PC-9 (cell line): ENCODE data around the gene UVRAG. TPM values are rescaled to one million over a fixed set of nuclear protein-coding genes. Genes with fewer than 3 reads are reported as not detected.

Experiments
- BruUV-seq: library from RNA; stranded (reverse); fragments of 400-500 nt; replicated peaks from 2 replicates; lab custom pipeline; 2021; lab: Mats Ljungman, UMichigan
- CTCF ChIA-PET: fragments of 300-600 bp; sonication (Branson Sonifier 250); formaldehyde crosslinking; loops from one replicate; lab custom pipeline; 2022; ENCODE audit warnings: antibody characterized with exemption; lab: Charles Lee
- POLR2A ChIA-PET: fragments of 300-600 bp; sonication (Branson Sonifier 250); formaldehyde crosslinking; loops from one replicate; lab custom pipeline; 2022; ENCODE audit warnings: antibody characterized with exemption; ENCODE audit not compliant: unreplicated experiment; lab: Charles Lee
- DNase-seq, 2 experiments: peaks; one replicate each; pipeline versions ENCODE4 v3.0.0 to v3.0.0-alpha.2; 2015 to 2022; ENCODE audit warnings: mixed read lengths in 1 of 2
- H2AFZ ChIP-seq: fragments of 200-600 bp; sonication (generic); 2 replicates; pipeline ENCODE4 v1.8.1; 2017; ENCODE audit warnings: antibody characterized with exemption
- H3F3A ChIP-seq: fragments of 200-600 bp; sonication (generic); 2 replicates; pipeline ENCODE4 v1.8.1; 2017; ENCODE audit warnings: antibody characterized with exemption, mild to moderate bottlenecking, low read depth; ENCODE audit not compliant: insufficient read depth
- H3K27ac ChIP-seq: fragments of 200-600 bp; sonication (generic); 2 replicates; pipeline ENCODE4 v1.6.1; 2016; ENCODE audit warnings: mixed run types
- H3K27me3 ChIP-seq: fragments of 200-600 bp; sonication (generic); 2 replicates; pipeline ENCODE4 v1.6.1; 2016; ENCODE audit warnings: low read depth, mixed run types; ENCODE audit not compliant: insufficient read depth
- H3K36me3 ChIP-seq: fragments of 200-600 bp; sonication (generic); 2 replicates; pipeline ENCODE4 v1.6.1; 2016; ENCODE audit warnings: low read depth, mixed run types
- H3K4me1 ChIP-seq: fragments of 200-600 bp; sonication (generic); replicated peaks from 2 replicates; pipeline ENCODE4 v1.6.1; 2016; ENCODE audit warnings: mixed run types; ENCODE audit not compliant: insufficient read depth
- H3K4me2 ChIP-seq: fragments of 200-600 bp; sonication (generic); 2 replicates; pipeline ENCODE4 v1.6.1; 2017; ENCODE audit warnings: mixed run types
- H3K4me3 ChIP-seq: fragments of 200-600 bp; sonication (generic); 2 replicates; pipeline ENCODE4 v1.6.1; 2016; ENCODE audit warnings: mixed run types
- H3K79me2 ChIP-seq: fragments of 200-600 bp; sonication (generic); 2 replicates; pipeline ENCODE4 v1.6.1; 2017; ENCODE audit warnings: low read depth, mixed run types
- H3K9me2 ChIP-seq: fragments of 200-600 bp; sonication (generic); 2 replicates; pipeline ENCODE4 v1.8.1; 2017; ENCODE audit warnings: mild to moderate bottlenecking; ENCODE audit not compliant: insufficient read depth
- H3K9me3 ChIP-seq: fragments of 200-600 bp; sonication (generic); 2 replicates; pipeline ENCODE4 v1.8.1; 2016; ENCODE audit warnings: low read depth; ENCODE audit not compliant: insufficient read depth
- H4K20me1 ChIP-seq: fragments of 200-600 bp; sonication (generic); 2 replicates; pipeline ENCODE4 v1.8.1; 2017; ENCODE audit not compliant: insufficient read depth
- EZH2 ChIP-seq: fragments of 200-600 bp; sonication (generic); IDR thresholded peaks from 2 replicates; pipeline ENCODE4 v1.8.0; 2017; ENCODE audit warnings: antibody characterized with exemption, low read depth
- intact Hi-C: fragments of 100-400 bp; cut with micrococcal nuclease; formaldehyde crosslinking; loops from one replicate; pipeline ENCODE4 v1.10.0; 2022; ENCODE audit not compliant: unreplicated experiment
- total RNA-seq: library from RNA; stranded (reverse); gene quantifications from 2 replicates; pipeline ENCODE4 v1.2.3, GENCODE V29; 2021
- TF ChIP-seq, protein P1 (sequence below): fragments of 200-600 bp; sonication (generic); conservative IDR thresholded peaks from 2 replicates; pipeline ENCODE4 v1.6.1; 2017; ENCODE audit warnings: mixed run types, antibody characterized with exemption, mild to moderate bottlenecking, moderate library complexity

Gene UVRAG
- total RNA-seq, 1 experiment from 2014 or later, result 20.4 TPM

DNA sequence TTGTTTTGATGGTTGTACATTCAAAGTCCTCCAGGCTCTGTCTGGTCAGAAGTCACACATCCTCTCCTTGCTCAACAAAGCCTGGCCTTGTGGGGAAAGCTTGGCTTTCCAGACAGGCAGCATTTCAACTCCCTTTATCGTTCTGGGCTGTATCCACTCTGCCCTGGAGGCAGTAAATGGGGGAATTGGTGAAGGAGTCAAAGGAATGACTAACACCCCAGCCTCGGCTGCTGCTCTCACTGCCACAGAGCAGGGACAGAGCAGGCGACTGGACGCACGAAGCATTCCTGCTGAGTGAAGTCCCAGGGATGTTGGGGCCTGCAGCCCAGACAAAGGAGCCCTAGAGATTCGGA, 338.5 kb downstream of the UVRAG start:
- H3K9me3 ChIP-seq, result no peaks in the 10 kb centered on the region
- no peaks in the 10 kb centered on the region for H4K20me1 ChIP-seq
- peaks cover 37% of the 10 kb centered on the region for H3K4me1 ChIP-seq
- H3K36me3 ChIP-seq, result no peaks in the 10 kb centered on the region
- no peaks in the 10 kb centered on the region for H3K9me2 ChIP-seq
- H3K4me3 ChIP-seq, result peak overlapping the region; percentile 3; the same call in 1 of the 2 replicates
- peak overlapping the region; percentile 63 for H2AFZ ChIP-seq
- CTCF ChIA-PET, result no interaction called here
- POLR2A ChIA-PET, result no interaction called here
- H3K27ac ChIP-seq, result peak overlapping the region; percentile 88
- no peaks in the 10 kb centered on the region for H3K79me2 ChIP-seq
- H3F3A ChIP-seq, result peaks cover 29% of the 10 kb centered on the region
- DNase-seq, result peak; percentile 82 to 99
- TF ChIP-seq, protein P1, sequence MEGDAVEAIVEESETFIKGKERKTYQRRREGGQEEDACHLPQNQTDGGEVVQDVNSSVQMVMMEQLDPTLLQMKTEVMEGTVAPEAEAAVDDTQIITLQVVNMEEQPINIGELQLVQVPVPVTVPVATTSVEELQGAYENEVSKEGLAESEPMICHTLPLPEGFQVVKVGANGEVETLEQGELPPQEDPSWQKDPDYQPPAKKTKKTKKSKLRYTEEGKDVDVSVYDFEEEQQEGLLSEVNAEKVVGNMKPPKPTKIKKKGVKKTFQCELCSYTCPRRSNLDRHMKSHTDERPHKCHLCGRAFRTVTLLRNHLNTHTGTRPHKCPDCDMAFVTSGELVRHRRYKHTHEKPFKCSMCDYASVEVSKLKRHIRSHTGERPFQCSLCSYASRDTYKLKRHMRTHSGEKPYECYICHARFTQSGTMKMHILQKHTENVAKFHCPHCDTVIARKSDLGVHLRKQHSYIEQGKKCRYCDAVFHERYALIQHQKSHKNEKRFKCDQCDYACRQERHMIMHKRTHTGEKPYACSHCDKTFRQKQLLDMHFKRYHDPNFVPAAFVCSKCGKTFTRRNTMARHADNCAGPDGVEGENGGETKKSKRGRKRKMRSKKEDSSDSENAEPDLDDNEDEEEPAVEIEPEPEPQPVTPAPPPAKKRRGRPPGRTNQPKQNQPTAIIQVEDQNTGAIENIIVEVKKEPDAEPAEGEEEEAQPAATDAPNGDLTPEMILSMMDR, result no peak
- TF ChIP-seq EZH2, result no peak
- BruUV-seq, result no TSS peak
- intact Hi-C loops, result loop anchor here (1.0 to 5.0 kb wide), 5 partner anchors 54 to 351 kb away; partner anchors contain the start of gene UVRAG
- no peaks in the 10 kb centered on the region for H3K27me3 ChIP-seq
- H3K4me2 ChIP-seq, result peak overlapping the region; percentile 60

DNA sequence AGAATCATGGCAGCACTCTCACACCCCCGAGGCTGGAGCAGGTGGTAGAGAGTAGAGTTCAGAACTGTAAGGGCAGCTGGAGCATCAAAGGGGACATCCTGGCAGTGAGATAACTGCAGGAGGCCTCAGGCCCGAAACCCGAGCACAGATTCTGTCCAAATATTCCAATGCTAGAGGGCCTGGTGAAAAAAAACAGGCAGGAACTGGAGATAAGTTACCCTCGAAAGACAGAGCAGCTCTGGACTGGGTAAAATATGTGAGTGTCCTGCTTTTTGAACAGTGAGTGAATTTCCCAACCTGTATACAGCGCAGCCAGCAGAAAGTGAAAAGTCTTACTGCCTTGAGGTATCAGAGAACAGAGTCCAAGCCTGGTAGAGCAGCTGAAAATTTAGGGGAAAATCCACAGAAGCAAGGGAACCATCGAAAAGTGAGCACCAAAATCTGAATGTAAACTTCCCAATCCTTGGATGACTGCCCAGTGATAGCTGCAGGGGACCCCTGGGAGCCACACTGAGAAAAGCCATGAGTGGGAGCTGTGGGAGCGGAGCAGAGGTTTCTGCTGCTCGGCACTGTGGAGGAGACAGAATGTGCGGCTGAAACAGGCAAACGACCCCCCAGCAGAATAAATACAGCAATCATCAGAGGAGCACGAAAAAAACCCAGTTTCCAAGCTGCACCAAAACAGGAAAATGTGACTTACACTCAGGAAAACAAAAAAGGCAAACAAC, 340.7 kb downstream of the UVRAG start:
- CTCF ChIA-PET, result interaction anchor here (0.7 kb wide), 1 partner anchor 12 kb away, joined by 3 read pairs; no protein-coding TSS in a partner anchor
- Histone ChIP-seq H2AFZ (no peak overlapping the region), H3K4me1 (peaks cover 37% of the 10 kb centered on the region), H3K36me3 (no peaks in the 10 kb centered on the region), H3F3A (peaks cover 29% of the 10 kb centered on the region), H3K9me3 (no peaks in the 10 kb centered on the region), H3K4me3 (no peak overlapping the region), H3K4me2 (no peak overlapping the region), H3K27ac (no peak overlapping the region), H3K79me2 (no peaks in the 10 kb centered on the region), H3K27me3 (no peaks in the 10 kb centered on the region), H4K20me1 (no peaks in the 10 kb centered on the region), H3K9me2 (no peaks in the 10 kb centered on the region)
- no peak for DNase-seq
- intact Hi-C loops, result no loop called here
- POLR2A ChIA-PET, result no interaction called here
- TF ChIP-seq EZH2, result no peak
- TF ChIP-seq, protein P1, result no peak
- BruUV-seq, result no TSS peak

DNA sequence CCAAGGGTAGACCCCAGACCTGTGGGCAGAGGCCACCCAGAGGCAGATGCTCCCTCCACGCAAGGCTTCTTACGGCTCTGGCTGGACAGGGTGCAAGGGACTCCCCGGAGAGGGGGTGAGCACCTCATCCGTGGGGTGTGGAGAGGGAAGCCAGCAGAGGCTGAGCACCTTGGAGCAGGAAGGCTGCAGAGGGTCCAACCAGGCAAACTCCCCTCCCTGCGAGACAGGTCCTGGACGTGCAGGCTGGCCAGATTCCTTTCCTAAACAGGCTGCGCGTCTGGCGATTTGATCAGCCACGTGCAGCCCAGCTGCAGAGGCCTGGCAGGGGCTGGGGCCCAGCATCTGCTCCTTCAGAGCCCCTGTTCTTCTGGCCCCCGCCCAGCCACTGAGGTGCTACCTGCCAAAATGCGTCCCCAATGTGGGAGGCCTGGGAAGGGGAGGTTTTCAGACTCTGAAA, 342.0 kb downstream of the UVRAG start:
- CTCF ChIA-PET, result no interaction called here
- POLR2A ChIA-PET, result no interaction called here

More for the DNA sequence above, 342.0 kb downstream of the UVRAG start:
- Histone ChIP-seq H3K27me3 (no peaks in the 10 kb centered on the region), H3K4me1 (peaks cover 26% of the 10 kb centered on the region), H3K79me2 (no peaks in the 10 kb centered on the region), H3K4me2 (no peak overlapping the region), H3K9me3 (no peaks in the 10 kb centered on the region), H3K27ac (no peak overlapping the region), H3K4me3 (no peak overlapping the region), H2AFZ (no peak overlapping the region), H4K20me1 (no peaks in the 10 kb centered on the region), H3K9me2 (no peaks in the 10 kb centered on the region), H3K36me3 (no peaks in the 10 kb centered on the region), H3F3A (peaks cover 20% of the 10 kb centered on the region)
- no TSS peak for BruUV-seq
- intact Hi-C loops, result no loop called here
- TF ChIP-seq, protein P1, result no peak
- TF ChIP-seq EZH2, result no peak
- no peak for DNase-seq
